Measurements from ENCODE around the gene BARHL2.

Gene BARHL2

GRCh38 chr1:90715309-90715708, 1.8 kb downstream of the BARHL2 start:
- Histone ChIP-seq H3K4me3 (replicated peaks; ENCODE audit: insufficient read depth, low read length) (no peak overlapping the region), H3K27me3 (ENCODE audit: insufficient read depth, poor library complexity, severe bottlenecking) (peaks cover 81% of the 10 kb centered on the region)
- TF ChIP-seq SPI1 (IDR thresholded peaks at IDR 0.05; ENCODE audit: borderline replicate concordance, low read depth): no peak
- TF ChIP-seq REST (IDR thresholded peaks at IDR 0.05; ENCODE audit: insufficient replicate concordance, low read depth): no peak
- TF ChIP-seq CTCF (IDR thresholded peaks at IDR 0.05; ENCODE audit: insufficient read depth, low read length): no peak
- TF ChIP-seq POLR2AphosphoS5 (IDR thresholded peaks at IDR 0.05; ENCODE audit: low read depth): no peak

GRCh38 chr1:90714521-90714951, 2.6 kb downstream of the BARHL2 start:
- no peak overlapping the region for H3K27ac ChIP-seq (replicated peaks)
- H3K4me3 ChIP-seq (replicated peaks; ENCODE audit: insufficient read depth, low read length): no peak overlapping the region
- peaks cover 79% of the 10 kb centered on the region for H3K27me3 ChIP-seq (ENCODE audit: insufficient read depth, poor library complexity, severe bottlenecking)
- TF ChIP-seq CTCF (IDR thresholded peaks at IDR 0.05; ENCODE audit: insufficient read depth, low read length) (no peak), SPI1 (IDR thresholded peaks at IDR 0.05; ENCODE audit: borderline replicate concordance, low read depth) (no peak), GABPA (IDR thresholded peaks at IDR 0.05; ENCODE audit: low read depth) (no peak), REST (IDR thresholded peaks at IDR 0.05; ENCODE audit: insufficient replicate concordance, low read depth) (no peak), POLR2AphosphoS5 (IDR thresholded peaks at IDR 0.05; ENCODE audit: low read depth) (no peak)
- no peak for DNase-seq (ENCODE audit: low read depth in 1 of 2, low spot score in 1 of 2)

More at GRCh38 chr1:90715309-90715708, 1.8 kb downstream of the BARHL2 start:
- H3K27ac ChIP-seq (replicated peaks): no peak overlapping the region
- no peak for DNase-seq (ENCODE audit: low read depth in 1 of 2, low spot score in 1 of 2)

GRCh38 chr1:90713741-90714509, 3.2 kb downstream of the BARHL2 start:
- TF ChIP-seq POLR2AphosphoS5 (IDR thresholded peaks at IDR 0.05; ENCODE audit: low read depth): no peak
- no peak for TF ChIP-seq GABPA (IDR thresholded peaks at IDR 0.05; ENCODE audit: low read depth)
- TF ChIP-seq CTCF (IDR thresholded peaks at IDR 0.05; ENCODE audit: insufficient read depth, low read length): no peak
- TF ChIP-seq REST (IDR thresholded peaks at IDR 0.05; ENCODE audit: insufficient replicate concordance, low read depth): no peak
- TF ChIP-seq SPI1 (IDR thresholded peaks at IDR 0.05; ENCODE audit: borderline replicate concordance, low read depth): no peak
- Histone ChIP-seq H3K27me3 (ENCODE audit: insufficient read depth, poor library complexity, severe bottlenecking) (peaks cover 78% of the 10 kb centered on the region), H3K4me3 (replicated peaks; ENCODE audit: insufficient read depth, low read length) (no peak overlapping the region), H3K27ac (replicated peaks) (no peak overlapping the region)
- no peak for DNase-seq (ENCODE audit: low read depth in 1 of 2, low spot score in 1 of 2)
